Measurements from ENCODE around the gene PADI4. TPM values are rescaled to one million over a fixed set of nuclear protein-coding genes. Genes with fewer than 3 reads are reported as not detected.

The PADI4 gene
- total RNA-seq, 1 experiment from 2014 or later, result not detected

DNA sequence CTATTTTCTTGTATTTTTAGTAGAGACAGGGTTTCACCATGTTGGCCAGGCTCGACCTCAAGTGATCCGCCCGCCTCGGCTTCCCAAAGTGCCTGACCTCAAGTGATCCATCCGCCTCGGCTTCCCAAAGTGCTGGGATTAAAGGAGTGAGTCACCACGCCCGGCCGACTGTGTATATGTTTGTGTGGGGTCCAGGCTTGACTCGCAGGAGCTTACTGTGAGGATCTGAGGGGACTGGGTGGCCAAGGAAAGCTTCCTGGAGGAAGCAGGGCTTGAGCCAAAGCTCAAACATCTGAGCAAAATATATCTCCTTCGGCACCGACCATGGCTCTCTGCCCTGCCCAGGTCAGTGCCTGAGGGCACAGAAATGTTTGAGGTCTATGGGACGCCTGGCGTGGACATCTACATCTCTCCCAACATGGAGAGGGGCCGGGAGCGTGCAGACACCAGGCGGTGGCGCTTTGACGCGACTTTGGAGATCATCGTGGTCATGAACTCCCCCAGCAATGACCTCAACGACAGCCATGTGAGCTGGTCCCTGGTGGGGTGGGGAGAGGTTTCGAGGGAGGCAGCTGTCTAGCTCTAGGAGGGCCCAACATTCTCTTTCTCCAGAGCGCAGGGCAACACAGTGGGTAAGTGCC, 48.6 kb upstream of the PADI4 start:
- no TSS peak for BruUV-seq (replicated peaks)
- TF ChIP-seq SIN3A (IDR thresholded peaks at IDR 0.05; ENCODE audit: borderline replicate concordance, insufficient read depth, low read depth, low read length) (no peak), POLR2AphosphoS5 (IDR thresholded peaks at IDR 0.05; ENCODE audit: low read depth, low read length) (no peak), TCF7L2 (IDR thresholded peaks at IDR 0.05; ENCODE audit: low read depth, low read length) (no peak)
- TF ChIP-seq, protein P1, sequence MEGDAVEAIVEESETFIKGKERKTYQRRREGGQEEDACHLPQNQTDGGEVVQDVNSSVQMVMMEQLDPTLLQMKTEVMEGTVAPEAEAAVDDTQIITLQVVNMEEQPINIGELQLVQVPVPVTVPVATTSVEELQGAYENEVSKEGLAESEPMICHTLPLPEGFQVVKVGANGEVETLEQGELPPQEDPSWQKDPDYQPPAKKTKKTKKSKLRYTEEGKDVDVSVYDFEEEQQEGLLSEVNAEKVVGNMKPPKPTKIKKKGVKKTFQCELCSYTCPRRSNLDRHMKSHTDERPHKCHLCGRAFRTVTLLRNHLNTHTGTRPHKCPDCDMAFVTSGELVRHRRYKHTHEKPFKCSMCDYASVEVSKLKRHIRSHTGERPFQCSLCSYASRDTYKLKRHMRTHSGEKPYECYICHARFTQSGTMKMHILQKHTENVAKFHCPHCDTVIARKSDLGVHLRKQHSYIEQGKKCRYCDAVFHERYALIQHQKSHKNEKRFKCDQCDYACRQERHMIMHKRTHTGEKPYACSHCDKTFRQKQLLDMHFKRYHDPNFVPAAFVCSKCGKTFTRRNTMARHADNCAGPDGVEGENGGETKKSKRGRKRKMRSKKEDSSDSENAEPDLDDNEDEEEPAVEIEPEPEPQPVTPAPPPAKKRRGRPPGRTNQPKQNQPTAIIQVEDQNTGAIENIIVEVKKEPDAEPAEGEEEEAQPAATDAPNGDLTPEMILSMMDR (IDR thresholded peaks at IDR 0.05), result no peak
- TF ChIP-seq, protein P2, sequence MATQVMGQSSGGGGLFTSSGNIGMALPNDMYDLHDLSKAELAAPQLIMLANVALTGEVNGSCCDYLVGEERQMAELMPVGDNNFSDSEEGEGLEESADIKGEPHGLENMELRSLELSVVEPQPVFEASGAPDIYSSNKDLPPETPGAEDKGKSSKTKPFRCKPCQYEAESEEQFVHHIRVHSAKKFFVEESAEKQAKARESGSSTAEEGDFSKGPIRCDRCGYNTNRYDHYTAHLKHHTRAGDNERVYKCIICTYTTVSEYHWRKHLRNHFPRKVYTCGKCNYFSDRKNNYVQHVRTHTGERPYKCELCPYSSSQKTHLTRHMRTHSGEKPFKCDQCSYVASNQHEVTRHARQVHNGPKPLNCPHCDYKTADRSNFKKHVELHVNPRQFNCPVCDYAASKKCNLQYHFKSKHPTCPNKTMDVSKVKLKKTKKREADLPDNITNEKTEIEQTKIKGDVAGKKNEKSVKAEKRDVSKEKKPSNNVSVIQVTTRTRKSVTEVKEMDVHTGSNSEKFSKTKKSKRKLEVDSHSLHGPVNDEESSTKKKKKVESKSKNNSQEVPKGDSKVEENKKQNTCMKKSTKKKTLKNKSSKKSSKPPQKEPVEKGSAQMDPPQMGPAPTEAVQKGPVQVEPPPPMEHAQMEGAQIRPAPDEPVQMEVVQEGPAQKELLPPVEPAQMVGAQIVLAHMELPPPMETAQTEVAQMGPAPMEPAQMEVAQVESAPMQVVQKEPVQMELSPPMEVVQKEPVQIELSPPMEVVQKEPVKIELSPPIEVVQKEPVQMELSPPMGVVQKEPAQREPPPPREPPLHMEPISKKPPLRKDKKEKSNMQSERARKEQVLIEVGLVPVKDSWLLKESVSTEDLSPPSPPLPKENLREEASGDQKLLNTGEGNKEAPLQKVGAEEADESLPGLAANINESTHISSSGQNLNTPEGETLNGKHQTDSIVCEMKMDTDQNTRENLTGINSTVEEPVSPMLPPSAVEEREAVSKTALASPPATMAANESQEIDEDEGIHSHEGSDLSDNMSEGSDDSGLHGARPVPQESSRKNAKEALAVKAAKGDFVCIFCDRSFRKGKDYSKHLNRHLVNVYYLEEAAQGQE (IDR thresholded peaks at IDR 0.05; ENCODE audit: insufficient read depth in 1 of 2, low read depth in 2 of 2, low read length in 1 of 2), result no peak
- H3K9me3 ChIP-seq (ENCODE audit: control insufficient read depth, insufficient read depth, low read depth, low read length), result no peaks in the 10 kb centered on the region
- no peaks in the 10 kb centered on the region for H3K36me3 ChIP-seq (ENCODE audit: control insufficient read depth, insufficient read depth, low read length)
- no peak for DNase-seq (ENCODE audit: low read depth, low spot score)
- no peaks in the 10 kb centered on the region for H3K27me3 ChIP-seq (ENCODE audit: control insufficient read depth, insufficient read depth, low read length)
- H3K27ac ChIP-seq (ENCODE audit: low read length), result no peak overlapping the region
- H3K4me1 ChIP-seq (ENCODE audit: control insufficient read depth, insufficient read depth, low read length), result peaks cover 2% of the 10 kb centered on the region; the same call in 1 of the 2 replicates
- intact Hi-C loops (cut with micrococcal nuclease; ENCODE audit: unreplicated experiment), result no loop called here
- in situ Hi-C loops (cut with HindIII; ENCODE audit: low pct_unique_long_range_greater_than_20kb, low sequenced_read_pairs), result no loop called here
- CTCF ChIA-PET, result no interaction called here
- ATAC-seq, result no peak
- no peak overlapping the region for H3K4me3 ChIP-seq (ENCODE audit: low read depth in 2 of 2, low read length in 2 of 2)
- POLR2A ChIA-PET, result no interaction called here

DNA sequence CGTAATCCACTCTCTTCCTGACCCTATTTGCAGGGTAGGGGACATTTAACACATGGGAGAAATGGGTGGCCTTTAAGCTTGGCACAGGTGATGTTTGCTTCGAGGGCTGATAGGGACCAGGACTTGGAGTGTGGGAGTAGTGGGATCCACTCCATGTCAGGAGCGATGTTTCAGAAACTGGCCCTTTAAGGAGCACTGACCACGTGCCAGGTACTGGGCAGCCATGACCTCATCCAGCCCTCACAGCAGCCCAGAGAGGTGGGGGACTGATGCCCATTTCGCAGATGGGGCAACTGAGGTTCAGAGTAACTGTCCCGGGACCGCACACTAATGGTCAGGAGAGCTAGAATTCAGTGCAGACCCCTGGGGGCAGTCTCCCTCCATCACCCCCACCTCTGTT, 47.7 kb upstream of the PADI4 start:
- BruUV-seq (replicated peaks), result no TSS peak
- CTCF ChIA-PET, result no interaction called here
- intact Hi-C loops (cut with micrococcal nuclease; ENCODE audit: unreplicated experiment), result no loop called here

More for the DNA sequence above, 47.7 kb upstream of the PADI4 start:
- Histone ChIP-seq H3K4me1 (ENCODE audit: control insufficient read depth, insufficient read depth, low read length) (peaks cover 2% of the 10 kb centered on the region; the same call in 1 of the 2 replicates), H3K27ac (ENCODE audit: low read length) (no peak overlapping the region), H3K36me3 (ENCODE audit: control insufficient read depth, insufficient read depth, low read length) (no peaks in the 10 kb centered on the region), H3K4me3 (ENCODE audit: low read depth in 2 of 2, low read length in 2 of 2) (no peak overlapping the region), H3K27me3 (ENCODE audit: control insufficient read depth, insufficient read depth, low read length) (no peaks in the 10 kb centered on the region), H3K9me3 (ENCODE audit: control insufficient read depth, insufficient read depth, low read depth, low read length) (no peaks in the 10 kb centered on the region)
- DNase-seq (ENCODE audit: low read depth, low spot score) (no peak), ATAC-seq (no peak)
- TF ChIP-seq POLR2AphosphoS5 (IDR thresholded peaks at IDR 0.05; ENCODE audit: low read depth, low read length), result no peak
- TF ChIP-seq, protein P2 (IDR thresholded peaks at IDR 0.05; ENCODE audit: insufficient read depth in 1 of 2, low read depth in 2 of 2, low read length in 1 of 2), result no peak
- no peak for TF ChIP-seq TCF7L2 (IDR thresholded peaks at IDR 0.05; ENCODE audit: low read depth, low read length)
- TF ChIP-seq, protein P1 (IDR thresholded peaks at IDR 0.05), result no peak
- TF ChIP-seq SIN3A (IDR thresholded peaks at IDR 0.05; ENCODE audit: borderline replicate concordance, insufficient read depth, low read depth, low read length), result no peak
- in situ Hi-C loops (cut with HindIII; ENCODE audit: low pct_unique_long_range_greater_than_20kb, low sequenced_read_pairs), result no loop called here
- POLR2A ChIA-PET, result no interaction called here

All from Panc1 (cell line).